Measurements from ENCODE around the gene CASP3. TPM values are rescaled to one million over a fixed set of nuclear protein-coding genes. Genes with fewer than 3 reads are reported as not detected.

Gene CASP3
- total and polyA plus RNA-seq, 9 of the 15 experiments (the other 6 are each of a cell fraction or from before 2014, with no cell fraction given) = 17.6 to 40.1 (median 31.8) TPM

DNA sequence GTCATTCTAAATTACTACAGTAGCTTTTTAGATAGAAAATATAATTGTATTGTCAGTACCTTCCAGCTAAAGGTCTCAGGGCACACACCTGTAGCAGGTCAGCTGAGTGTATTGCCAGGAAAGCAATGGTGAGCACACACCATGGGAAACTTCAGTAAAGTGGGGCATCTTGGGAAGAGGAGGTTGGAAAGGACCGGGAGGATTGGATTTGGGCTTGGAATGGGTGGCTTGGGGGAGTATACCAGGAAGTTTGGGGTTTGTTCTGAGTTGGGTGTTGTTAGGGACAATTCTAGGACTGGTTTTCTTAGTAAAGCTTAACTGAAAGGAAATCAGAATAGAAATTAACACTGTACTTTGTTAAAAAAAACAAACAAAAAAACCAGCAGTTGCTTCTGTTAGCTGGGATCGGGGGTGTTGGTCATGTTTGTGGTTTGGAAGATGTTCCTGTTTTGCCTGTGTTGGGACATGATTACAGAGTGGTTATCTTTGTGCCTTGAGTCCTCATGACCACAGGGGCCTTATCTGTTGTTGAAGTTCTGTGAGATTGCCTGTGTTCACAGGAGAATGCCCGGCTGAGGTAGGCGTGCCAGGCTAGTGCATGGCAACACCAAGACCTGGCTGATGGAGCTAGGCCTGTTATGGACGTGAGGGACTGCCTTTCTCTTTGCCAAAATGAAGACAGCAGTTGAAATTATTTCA, 35.4 kb upstream of the CASP3 start (continued):
- TF ChIP-seq, protein P1, sequence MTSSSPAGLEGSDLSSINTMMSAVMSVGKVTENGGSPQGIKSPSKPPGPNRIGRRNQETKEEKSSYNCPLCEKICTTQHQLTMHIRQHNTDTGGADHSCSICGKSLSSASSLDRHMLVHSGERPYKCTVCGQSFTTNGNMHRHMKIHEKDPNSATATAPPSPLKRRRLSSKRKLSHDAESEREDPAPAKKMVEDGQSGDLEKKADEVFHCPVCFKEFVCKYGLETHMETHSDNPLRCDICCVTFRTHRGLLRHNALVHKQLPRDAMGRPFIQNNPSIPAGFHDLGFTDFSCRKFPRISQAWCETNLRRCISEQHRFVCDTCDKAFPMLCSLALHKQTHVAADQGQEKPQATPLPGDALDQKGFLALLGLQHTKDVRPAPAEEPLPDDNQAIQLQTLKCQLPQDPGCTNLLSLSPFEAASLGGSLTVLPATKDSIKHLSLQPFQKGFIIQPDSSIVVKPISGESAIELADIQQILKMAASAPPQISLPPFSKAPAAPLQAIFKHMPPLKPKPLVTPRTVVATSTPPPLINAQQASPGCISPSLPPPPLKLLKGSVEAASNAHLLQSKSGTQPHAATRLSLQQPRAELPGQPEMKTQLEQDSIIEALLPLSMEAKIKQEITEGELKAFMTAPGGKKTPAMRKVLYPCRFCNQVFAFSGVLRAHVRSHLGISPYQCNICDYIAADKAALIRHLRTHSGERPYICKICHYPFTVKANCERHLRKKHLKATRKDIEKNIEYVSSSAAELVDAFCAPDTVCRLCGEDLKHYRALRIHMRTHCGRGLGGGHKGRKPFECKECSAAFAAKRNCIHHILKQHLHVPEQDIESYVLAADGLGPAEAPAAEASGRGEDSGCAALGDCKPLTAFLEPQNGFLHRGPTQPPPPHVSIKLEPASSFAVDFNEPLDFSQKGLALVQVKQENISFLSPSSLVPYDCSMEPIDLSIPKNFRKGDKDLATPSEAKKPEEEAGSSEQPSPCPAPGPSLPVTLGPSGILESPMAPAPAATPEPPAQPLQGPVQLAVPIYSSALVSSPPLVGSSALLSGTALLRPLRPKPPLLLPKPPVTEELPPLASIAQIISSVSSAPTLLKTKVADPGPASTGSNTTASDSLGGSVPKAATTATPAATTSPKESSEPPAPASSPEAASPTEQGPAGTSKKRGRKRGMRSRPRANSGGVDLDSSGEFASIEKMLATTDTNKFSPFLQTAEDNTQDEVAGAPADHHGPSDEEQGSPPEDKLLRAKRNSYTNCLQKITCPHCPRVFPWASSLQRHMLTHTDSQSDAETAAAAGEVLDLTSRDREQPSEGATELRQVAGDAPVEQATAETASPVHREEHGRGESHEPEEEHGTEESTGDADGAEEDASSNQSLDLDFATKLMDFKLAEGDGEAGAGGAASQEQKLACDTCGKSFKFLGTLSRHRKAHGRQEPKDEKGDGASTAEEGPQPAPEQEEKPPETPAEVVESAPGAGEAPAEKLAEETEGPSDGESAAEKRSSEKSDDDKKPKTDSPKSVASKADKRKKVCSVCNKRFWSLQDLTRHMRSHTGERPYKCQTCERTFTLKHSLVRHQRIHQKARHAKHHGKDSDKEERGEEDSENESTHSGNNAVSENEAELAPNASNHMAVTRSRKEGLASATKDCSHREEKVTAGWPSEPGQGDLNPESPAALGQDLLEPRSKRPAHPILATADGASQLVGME (CRISPR knock-in tag; IDR thresholded peaks at IDR 0.05) = no peak
- TF ChIP-seq SRF (CRISPR knock-in tag; IDR thresholded peaks at IDR 0.05) (no peak), MCM2 (IDR thresholded peaks at IDR 0.05; ENCODE audit: low read depth) (no peak), ZNF197 (CRISPR knock-in tag; IDR thresholded peaks at IDR 0.05; ENCODE audit: low read depth) (peak; percentile 84; the same call in 1 of the 2 replicates), RBM17 (IDR thresholded peaks at IDR 0.05; ENCODE audit: borderline replicate concordance, low read depth, low read length) (no peak), EP300 (IDR thresholded peaks at IDR 0.05; ENCODE audit: low read length) (peak; percentile 98), NELFE (IDR thresholded peaks at IDR 0.05; ENCODE audit: insufficient read depth, insufficient read length) (no peak), HNRNPLL (IDR thresholded peaks at IDR 0.05; ENCODE audit: low read depth, low read length, poor library complexity, severe bottlenecking) (no peak), GTF2F1 (IDR thresholded peaks at IDR 0.05; ENCODE audit: low read depth, low read length) (no peak), BACH1 (tag; IDR thresholded peaks at IDR 0.05) (0 out of 2 replicates have a peak, but pooled peaks have one; percentile 37), CBFB (CRISPR knock-in tag; IDR thresholded peaks at IDR 0.05) (peak; percentile 99), ZNF175 (CRISPR knock-in tag; IDR thresholded peaks at IDR 0.05; ENCODE audit: low read depth) (peak; percentile 88), NCOA2 (IDR thresholded peaks at IDR 0.05; ENCODE audit: partially characterized antibody in 2 of 2) (peak; percentile 66 to 74), ZNF311 (CRISPR knock-in tag; IDR thresholded peaks at IDR 0.05) (no peak), MTF1 (CRISPR knock-in tag; IDR thresholded peaks at IDR 0.05; ENCODE audit: borderline replicate concordance) (no peak), ZNF764 (CRISPR knock-in tag; IDR thresholded peaks at IDR 0.05; ENCODE audit: low read depth) (no peak)
- TF ChIP-seq, protein P2, sequence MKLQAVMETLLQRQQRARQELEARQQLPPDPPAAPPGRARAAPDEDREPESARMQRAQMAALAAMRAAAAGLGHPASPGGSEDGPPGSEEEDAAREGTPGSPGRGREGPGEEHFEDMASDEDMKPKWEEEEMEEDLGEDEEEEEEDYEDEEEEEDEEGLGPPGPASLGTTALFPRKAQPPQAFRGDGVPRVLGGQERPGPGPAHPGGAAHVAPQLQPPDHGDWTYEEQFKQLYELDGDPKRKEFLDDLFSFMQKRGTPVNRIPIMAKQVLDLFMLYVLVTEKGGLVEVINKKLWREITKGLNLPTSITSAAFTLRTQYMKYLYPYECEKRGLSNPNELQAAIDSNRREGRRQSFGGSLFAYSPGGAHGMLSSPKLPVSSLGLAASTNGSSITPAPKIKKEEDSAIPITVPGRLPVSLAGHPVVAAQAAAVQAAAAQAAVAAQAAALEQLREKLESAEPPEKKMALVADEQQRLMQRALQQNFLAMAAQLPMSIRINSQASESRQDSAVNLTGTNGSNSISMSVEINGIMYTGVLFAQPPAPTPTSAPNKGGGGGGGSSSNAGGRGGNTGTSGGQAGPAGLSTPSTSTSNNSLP (IDR thresholded peaks at IDR 0.05; ENCODE audit: borderline replicate concordance, low read depth, low read length) = 0 out of 2 replicates have a peak, but pooled peaks have one; percentile 43
